Kidney (tissue), 14 donors: ENCODE results near the gene VWA8. TPM values are rescaled to one million over a fixed set of nuclear protein-coding genes. Genes with fewer than 3 reads are reported as not detected.

Source experiments
- DNase-seq, 5 donors: peaks; one replicate each; pipeline ENCODE4 v3.0.0-alpha.2; 2013 to 2020
- FAIRE-seq: peaks from 2 replicates; lab custom pipeline; 2012; peaks lifted over from hg19 to GRCh38; lab: Jason Lieb, UNC
- H3K27ac ChIP-seq, 2 donors: one replicate each; pipeline ENCODE4 v1.7.0; 2013; ENCODE audit warnings: low read depth in 2 of 2, low read length in 2 of 2, inconsistent platforms in 1 of 2
- H3K27me3 ChIP-seq: one replicate; pipeline ENCODE4 v1.7.1; 2013; ENCODE audit warnings: low read length, inconsistent platforms; ENCODE audit not compliant: control insufficient read depth, insufficient read depth
- H3K36me3 ChIP-seq, 3 donors: one replicate each; pipeline versions ENCODE4 v1.7.0 to v1.7.1; 2013; ENCODE audit warnings: low read length in 3 of 3, control low read depth in 1 of 3, inconsistent platforms in 1 of 3; ENCODE audit not compliant: insufficient read depth in 3 of 3, control insufficient read depth in 2 of 3
- H3K4me1 ChIP-seq, 3 donors: one replicate each; pipeline versions ENCODE4 v1.7.0 to v1.7.1; 2013; ENCODE audit warnings: low read length in 3 of 3, inconsistent platforms in 1 of 3, low read depth in 1 of 3; ENCODE audit not compliant: control insufficient read depth in 2 of 3, insufficient read depth in 2 of 3
- H3K4me3 ChIP-seq, 3 donors: one replicate each; pipeline versions ENCODE4 v1.7.0 to v1.8.1; 2013; ENCODE audit warnings: low read length in 3 of 3, control low read depth in 1 of 3, inconsistent platforms in 1 of 3
- H3K9ac ChIP-seq, 3 donors: one replicate each; pipeline versions ENCODE4 v1.7.0 to v1.7.1; 2013; ENCODE audit warnings: low read length in 3 of 3, control low read depth in 1 of 3, inconsistent platforms in 1 of 3
- H3K9me3 ChIP-seq, 3 donors: one replicate each; pipeline versions ENCODE4 v1.7.0 to v1.7.1; 2013; ENCODE audit warnings: low read length in 3 of 3, control low read depth in 1 of 3, inconsistent platforms in 1 of 3; ENCODE audit not compliant: control insufficient read depth in 2 of 3, insufficient read depth in 1 of 3
- CTCF ChIP-seq: IDR thresholded peaks from 3 replicates; pipeline ENCODE4 v1.5.1; 2012; ENCODE audit warnings: mild to moderate bottlenecking, moderate library complexity, borderline replicate concordance; ENCODE audit not compliant: insufficient read depth; ENCODE audit errors: extremely low read depth
- intact Hi-C: fragments of 100-400 bp; cut with DNase I; formaldehyde crosslinking; loops from one replicate; pipeline ENCODE4 v1.11.1; 2022
- polyA plus RNA-seq: library from polyadenylated mRNA; stranded (reverse); fragments of 350-450 nt; fragmentation: Illumina TruSeq; extraction: RNeasy Lipid Tissue Mini Kit (QIAGEN cat#74804); gene quantifications from one replicate; pipeline ENCODE4 v1.2.3, GENCODE V29; 2014; ENCODE audit warnings: low read depth, low replicate concordance; ENCODE audit not compliant: insufficient read depth
- total RNA-seq: library from RNA; stranded (reverse); fragmentation: NEBNext Ultra II Directional; extraction: Animal tissue kit (Norgen Biotek cat#: 25700); gene quantifications from one replicate; pipeline ENCODE4 v1.2.1, GENCODE V29; 2021
- donor health status: control.
- donor health status: control.
- donor health status: control.
- donor health status: control.
- donor health status: control.
- donor health status: DM: yes; HTN: yes; CAD: no.
- donor health status: Normal renal cell carcinoma (clear cell type).

The VWA8 gene
- total and polyA plus RNA-seq, 2 donors from 2014 or later, result 6.4 to 21.3 TPM

- intact Hi-C loops, result no loop called here
- no peak overlapping the region for H3K27ac ChIP-seq
- H3K9ac ChIP-seq, result no peak overlapping the region
- no peak for TF ChIP-seq CTCF
- H3K4me3 ChIP-seq, result no peak overlapping the region
- peaks cover 0 to 4% (median 0%) of the 10 kb centered on the region in 3 donors for H3K4me1 ChIP-seq
- FAIRE-seq (no peak), DNase-seq (no peak)
- H3K27me3 ChIP-seq, result no peaks in the 10 kb centered on the region
- H3K36me3 ChIP-seq, result peaks cover 2 to 6% (median 5%) of the 10 kb centered on the region in 3 donors
- no peaks in the 10 kb centered on the region for H3K9me3 ChIP-seq
Measured at GRCh38 chr13:41816057-41816456, 144.9 kb downstream of the VWA8 start.

- Histone ChIP-seq H3K9ac (no peak overlapping the region), H3K27me3 (no peaks in the 10 kb centered on the region), H3K9me3 (no peaks in the 10 kb centered on the region), H3K36me3 (peaks cover 4 to 11% (median 4%) of the 10 kb centered on the region in 3 donors), H3K27ac (no peak overlapping the region), H3K4me3 (no peak overlapping the region), H3K4me1 (peaks cover 0 to 4% (median 0%) of the 10 kb centered on the region in 3 donors)
- intact Hi-C loops, result no loop called here
- no peak for FAIRE-seq
- no peak for DNase-seq
- no peak for TF ChIP-seq CTCF
Measured at GRCh38 chr13:41813426-41813825, 147.5 kb downstream of the VWA8 start.

GRCh38 chr13:41812851-41813250 is 148.1 kb downstream of the VWA8 start:
- Histone ChIP-seq H3K9me3 (no peaks in the 10 kb centered on the region), H3K27ac (no peak overlapping the region), H3K4me3 (no peak overlapping the region), H3K36me3 (peaks cover 4 to 11% (median 4%) of the 10 kb centered on the region in 3 donors), H3K9ac (no peak overlapping the region), H3K4me1 (peaks cover 0 to 4% (median 0%) of the 10 kb centered on the region in 3 donors), H3K27me3 (no peaks in the 10 kb centered on the region)
- intact Hi-C loops, result no loop called here
- DNase-seq (no peak), FAIRE-seq (no peak)
- no peak for TF ChIP-seq CTCF

- intact Hi-C loops, result no loop called here
Measured at GRCh38 chr13:41812237-41812636, 148.7 kb downstream of the VWA8 start.

More at GRCh38 chr13:41812237-41812636, 148.7 kb downstream of the VWA8 start:
- peaks cover 4 to 11% (median 4%) of the 10 kb centered on the region in 3 donors for H3K36me3 ChIP-seq
- peaks cover 0 to 4% (median 0%) of the 10 kb centered on the region in 3 donors for H3K4me1 ChIP-seq
- TF ChIP-seq CTCF, result no peak
- DNase-seq, result no peak
- H3K9ac ChIP-seq, result peak overlapping the region in 1 of 3 donors; percentile 62
- H3K27ac ChIP-seq, result peak overlapping the region in 1 of 2 donors; percentile 72
- H3K4me3 ChIP-seq, result no peak overlapping the region
- H3K27me3 ChIP-seq, result no peaks in the 10 kb centered on the region
- no peaks in the 10 kb centered on the region for H3K9me3 ChIP-seq
- FAIRE-seq, result no peak
